ENCODE results near the gene SMS. TPM values are rescaled to one million over a fixed set of nuclear protein-coding genes. Genes with fewer than 3 reads are reported as not detected.

SMS gene
- total RNA-seq, 1 experiment from 2014 or later, result 173 TPM

DNA sequence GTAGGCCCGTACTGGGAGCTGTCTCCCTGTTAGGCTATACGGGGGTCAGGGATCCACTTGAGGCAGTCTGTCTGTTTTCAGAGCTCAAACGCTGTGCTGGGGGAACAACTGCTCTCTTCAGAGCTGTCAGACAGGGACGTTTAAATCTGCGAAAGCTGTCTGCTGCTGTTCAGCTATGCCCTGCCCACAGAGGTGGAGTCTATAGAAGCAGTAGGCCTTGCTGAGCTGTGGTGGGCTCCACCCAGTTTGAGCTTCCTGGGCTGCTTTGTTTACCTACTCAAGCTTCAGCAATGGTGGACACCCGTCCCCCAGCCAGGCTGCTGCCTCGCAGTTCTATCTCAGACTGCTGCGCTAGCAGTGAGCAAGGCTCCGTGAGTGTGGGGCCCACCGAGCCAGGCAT lies 64.4 kb downstream of the SMS start:
- Mint-ChIP-seq H3K27me3 (ENCODE audit: low read depth) (no peaks in the 10 kb centered on the region; the same call in 1 of the 2 replicates), H3K4me1 (peaks cover 13% of the 10 kb centered on the region), H3K4me3 (no peak overlapping the region), H3K36me3 (peaks cover 30% of the 10 kb centered on the region), H3K27ac (no peak overlapping the region), H3K9me3 (no peaks in the 10 kb centered on the region)
- no peak for ATAC-seq
- CTCF ChIA-PET, result no interaction called here
- TF ChIP-seq, protein P1, sequence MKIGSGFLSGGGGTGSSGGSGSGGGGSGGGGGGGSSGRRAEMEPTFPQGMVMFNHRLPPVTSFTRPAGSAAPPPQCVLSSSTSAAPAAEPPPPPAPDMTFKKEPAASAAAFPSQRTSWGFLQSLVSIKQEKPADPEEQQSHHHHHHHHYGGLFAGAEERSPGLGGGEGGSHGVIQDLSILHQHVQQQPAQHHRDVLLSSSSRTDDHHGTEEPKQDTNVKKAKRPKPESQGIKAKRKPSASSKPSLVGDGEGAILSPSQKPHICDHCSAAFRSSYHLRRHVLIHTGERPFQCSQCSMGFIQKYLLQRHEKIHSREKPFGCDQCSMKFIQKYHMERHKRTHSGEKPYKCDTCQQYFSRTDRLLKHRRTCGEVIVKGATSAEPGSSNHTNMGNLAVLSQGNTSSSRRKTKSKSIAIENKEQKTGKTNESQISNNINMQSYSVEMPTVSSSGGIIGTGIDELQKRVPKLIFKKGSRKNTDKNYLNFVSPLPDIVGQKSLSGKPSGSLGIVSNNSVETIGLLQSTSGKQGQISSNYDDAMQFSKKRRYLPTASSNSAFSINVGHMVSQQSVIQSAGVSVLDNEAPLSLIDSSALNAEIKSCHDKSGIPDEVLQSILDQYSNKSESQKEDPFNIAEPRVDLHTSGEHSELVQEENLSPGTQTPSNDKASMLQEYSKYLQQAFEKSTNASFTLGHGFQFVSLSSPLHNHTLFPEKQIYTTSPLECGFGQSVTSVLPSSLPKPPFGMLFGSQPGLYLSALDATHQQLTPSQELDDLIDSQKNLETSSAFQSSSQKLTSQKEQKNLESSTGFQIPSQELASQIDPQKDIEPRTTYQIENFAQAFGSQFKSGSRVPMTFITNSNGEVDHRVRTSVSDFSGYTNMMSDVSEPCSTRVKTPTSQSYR (CRISPR knock-in tag; IDR thresholded peaks at IDR 0.05), result no peak
- no peak for TF ChIP-seq ZNF423 (CRISPR knock-in tag; IDR thresholded peaks at IDR 0.05)
- TF ChIP-seq ZNF416 (CRISPR knock-in tag; IDR thresholded peaks at IDR 0.05), result no peak
- no peak for TF ChIP-seq ZNF263 (CRISPR knock-in tag; IDR thresholded peaks at IDR 0.05; ENCODE audit: low read depth)
- no peak for TF ChIP-seq FOXP1 (CRISPR knock-in tag; IDR thresholded peaks at IDR 0.05; ENCODE audit: borderline replicate concordance)
- no peak for TF ChIP-seq MXD4 (CRISPR knock-in tag; IDR thresholded peaks at IDR 0.05; ENCODE audit: borderline replicate concordance)
- TF ChIP-seq ATF1 (CRISPR knock-in tag; IDR thresholded peaks at IDR 0.05), result no peak
- no peak for TF ChIP-seq TEAD1 (CRISPR knock-in tag; IDR thresholded peaks at IDR 0.05)
- TF ChIP-seq ZNF425 (CRISPR knock-in tag; conservative IDR thresholded peaks at IDR 0.05), result no peak
- no peak for DNase-seq (ENCODE audit: low spot score)
- POLR2A ChIA-PET, result no interaction called here

GRCh38 chrX:22012051-22012450 lies 71.5 kb downstream of the SMS start:
- H3K36me3 Mint-ChIP-seq, result peaks cover 8% of the 10 kb centered on the region; the same call in 1 of the 2 replicates
- no peak overlapping the region; the same call in 1 of the 2 replicates for H3K27ac Mint-ChIP-seq
- H3K4me1 Mint-ChIP-seq, result no peaks in the 10 kb centered on the region
- H3K27me3 Mint-ChIP-seq (ENCODE audit: low read depth), result no peaks in the 10 kb centered on the region; the same call in 1 of the 2 replicates
- POLR2A ChIA-PET, result no interaction called here
- no peak overlapping the region for H3K4me3 Mint-ChIP-seq
- no peak for ATAC-seq
- H3K9me3 Mint-ChIP-seq, result no peaks in the 10 kb centered on the region
- CTCF ChIA-PET, result interaction anchor here (1.2 kb wide), 1 partner anchor 27 kb away, joined by 5 read pairs; no protein-coding TSS in a partner anchor
- no peak for DNase-seq (ENCODE audit: low spot score)
- TF ChIP-seq NFE2L1 (CRISPR knock-in tag; IDR thresholded peaks at IDR 0.05) (no peak), EMX1 (CRISPR knock-in tag; IDR thresholded peaks at IDR 0.05) (no peak), FOXJ3 (CRISPR knock-in tag; IDR thresholded peaks at IDR 0.05; ENCODE audit: borderline replicate concordance) (no peak), ZNF263 (CRISPR knock-in tag; IDR thresholded peaks at IDR 0.05; ENCODE audit: low read depth) (no peak), GRHL2 (CRISPR knock-in tag; IDR thresholded peaks at IDR 0.05; ENCODE audit: insufficient replicate concordance, severe bottlenecking) (no peak), FOXK1 (CRISPR knock-in tag; IDR thresholded peaks at IDR 0.05) (no peak), TP53 (CRISPR knock-in tag; IDR thresholded peaks at IDR 0.05) (no peak), ZNF121 (CRISPR knock-in tag; IDR thresholded peaks at IDR 0.05) (no peak), ATF1 (CRISPR knock-in tag; IDR thresholded peaks at IDR 0.05) (no peak), ATF6 (CRISPR knock-in tag; IDR thresholded peaks at IDR 0.05) (no peak)
- TF ChIP-seq, protein P1 (CRISPR knock-in tag; IDR thresholded peaks at IDR 0.05), result no peak
- TF ChIP-seq, protein P2, sequence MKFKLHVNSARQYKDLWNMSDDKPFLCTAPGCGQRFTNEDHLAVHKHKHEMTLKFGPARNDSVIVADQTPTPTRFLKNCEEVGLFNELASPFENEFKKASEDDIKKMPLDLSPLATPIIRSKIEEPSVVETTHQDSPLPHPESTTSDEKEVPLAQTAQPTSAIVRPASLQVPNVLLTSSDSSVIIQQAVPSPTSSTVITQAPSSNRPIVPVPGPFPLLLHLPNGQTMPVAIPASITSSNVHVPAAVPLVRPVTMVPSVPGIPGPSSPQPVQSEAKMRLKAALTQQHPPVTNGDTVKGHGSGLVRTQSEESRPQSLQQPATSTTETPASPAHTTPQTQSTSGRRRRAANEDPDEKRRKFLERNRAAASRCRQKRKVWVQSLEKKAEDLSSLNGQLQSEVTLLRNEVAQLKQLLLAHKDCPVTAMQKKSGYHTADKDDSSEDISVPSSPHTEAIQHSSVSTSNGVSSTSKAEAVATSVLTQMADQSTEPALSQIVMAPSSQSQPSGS (CRISPR knock-in tag; IDR thresholded peaks at IDR 0.05; ENCODE audit: borderline replicate concordance, low read depth), result no peak
- TF ChIP-seq, protein P3, sequence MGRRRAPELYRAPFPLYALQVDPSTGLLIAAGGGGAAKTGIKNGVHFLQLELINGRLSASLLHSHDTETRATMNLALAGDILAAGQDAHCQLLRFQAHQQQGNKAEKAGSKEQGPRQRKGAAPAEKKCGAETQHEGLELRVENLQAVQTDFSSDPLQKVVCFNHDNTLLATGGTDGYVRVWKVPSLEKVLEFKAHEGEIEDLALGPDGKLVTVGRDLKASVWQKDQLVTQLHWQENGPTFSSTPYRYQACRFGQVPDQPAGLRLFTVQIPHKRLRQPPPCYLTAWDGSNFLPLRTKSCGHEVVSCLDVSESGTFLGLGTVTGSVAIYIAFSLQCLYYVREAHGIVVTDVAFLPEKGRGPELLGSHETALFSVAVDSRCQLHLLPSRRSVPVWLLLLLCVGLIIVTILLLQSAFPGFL (CRISPR knock-in tag; IDR thresholded peaks at IDR 0.05; ENCODE audit: borderline replicate concordance), result no peak

All from WTC11 (cell line).